HepG2 (cell line): ENCODE results near the gene EEF1E1. TPM values are rescaled to one million over a fixed set of nuclear protein-coding genes. Genes with fewer than 3 reads are reported as not detected.

ENCODE experiments used
- AGO1 ChIP-seq: fragments of 200-400 bp; formaldehyde crosslinking; IDR thresholded peaks from 2 replicates; pipeline ENCODE4 v1.6.1; 2017; ENCODE audit warnings: mild to moderate bottlenecking, low read depth, low read length, moderate library complexity; ENCODE audit not compliant: poor library complexity, severe bottlenecking
- CBX5 ChIP-seq: sonication (generic); formaldehyde crosslinking; IDR thresholded peaks from 2 replicates; pipeline ENCODE4 v1.4.0; 2020; ENCODE audit warnings: missing genetic modification reagents, borderline replicate concordance
- DNMT1 ChIP-seq: sonication (generic); formaldehyde crosslinking; IDR thresholded peaks from 2 replicates; pipeline ENCODE4 v1.5.1; 2020; ENCODE audit warnings: mild to moderate bottlenecking, missing genetic modification reagents
- EEA1 ChIP-seq: sonication (generic); formaldehyde crosslinking; IDR thresholded peaks from 2 replicates; pipeline ENCODE4 v1.5.1; 2020; ENCODE audit warnings: mild to moderate bottlenecking, missing genetic modification reagents, borderline replicate concordance
- ELF1 ChIP-seq: sonication (generic); formaldehyde crosslinking; IDR thresholded peaks from 2 replicates; pipeline ENCODE4 v1.4.0; 2020; ENCODE audit warnings: missing genetic modification reagents
- FOXA3 ChIP-seq: IDR thresholded peaks from 2 replicates; pipeline ENCODE4 v1.6.1; 2016; ENCODE audit warnings: missing genetic modification reagents, missing compliant biosample characterization
- GZF1 ChIP-seq: sonication (generic); formaldehyde crosslinking; IDR thresholded peaks from 2 replicates; pipeline ENCODE4 v1.5.1; 2020; ENCODE audit warnings: mild to moderate bottlenecking, missing genetic modification reagents
- HES4 ChIP-seq: sonication (generic); formaldehyde crosslinking; IDR thresholded peaks from 2 replicates; pipeline ENCODE4 v1.9.0; 2021; ENCODE audit warnings: mild to moderate bottlenecking, missing genetic modification reagents, borderline replicate concordance
- HMG20A ChIP-seq: IDR thresholded peaks from 2 replicates; pipeline ENCODE4 v1.6.1; 2016; ENCODE audit warnings: borderline replicate concordance
- HNF4A ChIP-seq: sonication (generic); formaldehyde crosslinking; IDR thresholded peaks from 2 replicates; pipeline ENCODE4 v1.4.0; 2020; ENCODE audit warnings: missing genetic modification reagents
- HOXA5 ChIP-seq: sonication (generic); formaldehyde crosslinking; IDR thresholded peaks from 2 replicates; pipeline ENCODE4 v1.4.0; 2020; ENCODE audit warnings: missing genetic modification reagents
- IKZF4 ChIP-seq: sonication (generic); formaldehyde crosslinking; IDR thresholded peaks from 2 replicates; pipeline ENCODE4 v1.5.1; 2020; ENCODE audit warnings: borderline replicate concordance, mild to moderate bottlenecking, low read depth, missing genetic modification reagents; ENCODE audit errors: not compliant biosample characterization
- JUND ChIP-seq: sonication (generic); formaldehyde crosslinking; IDR thresholded peaks from 2 replicates; pipeline ENCODE4 v1.8.0; 2022; ENCODE audit warnings: mild to moderate bottlenecking, missing genetic modification reagents
- NCOA2 ChIP-seq: sonication (generic); formaldehyde crosslinking; IDR thresholded peaks from 2 replicates; pipeline ENCODE4 v1.8.0; 2022; ENCODE audit warnings: inconsistent platforms
- PHB2 ChIP-seq: fragments of 450-650 bp; IDR thresholded peaks from 2 replicates; pipeline ENCODE4 v1.6.1; 2018; ENCODE audit not compliant: partially characterized antibody
- PITX1 ChIP-seq: sonication (generic); formaldehyde crosslinking; IDR thresholded peaks from 2 replicates; pipeline ENCODE4 v1.5.1; 2020; ENCODE audit warnings: mild to moderate bottlenecking, missing genetic modification reagents
- RARA ChIP-seq: IDR thresholded peaks from 2 replicates; pipeline ENCODE4 v1.6.1; 2016; ENCODE audit warnings: missing genetic modification reagents, missing compliant biosample characterization
- RFXANK ChIP-seq: IDR thresholded peaks from 2 replicates; pipeline ENCODE4 v1.6.1; 2016
- SALL1 ChIP-seq: sonication (generic); formaldehyde crosslinking; IDR thresholded peaks from 2 replicates; pipeline ENCODE4 v1.8.0; 2022; ENCODE audit warnings: mild to moderate bottlenecking, missing genetic modification reagents
- SKI ChIP-seq: fragments of 450-650 bp; IDR thresholded peaks from one replicate; pipeline ENCODE4 v1.6.1; 2018; ENCODE audit warnings: mild to moderate bottlenecking; ENCODE audit not compliant: partially characterized antibody
- SMC3 ChIP-seq: IDR thresholded peaks from 2 replicates; pipeline ENCODE4 v1.6.1; 2011; ENCODE audit warnings: low read length, improper control_type of control experiment
- TBL1XR1 ChIP-seq: fragments of 150-350 bp; IDR thresholded peaks from 2 replicates; pipeline ENCODE4 v1.6.1; 2014; ENCODE audit warnings: borderline replicate concordance, low read length; ENCODE audit not compliant: partially characterized antibody
- TRIM24 ChIP-seq: sonication (generic); formaldehyde crosslinking; IDR thresholded peaks from 2 replicates; pipeline ENCODE4 v1.8.0; 2022; ENCODE audit warnings: mild to moderate bottlenecking, missing genetic modification reagents
- ZFP1 ChIP-seq: IDR thresholded peaks from 2 replicates; pipeline ENCODE4 v1.6.1; 2016
- ZFP36L2 ChIP-seq: sonication (generic); formaldehyde crosslinking; IDR thresholded peaks from 2 replicates; pipeline ENCODE4 v1.4.0; 2020; ENCODE audit warnings: missing genetic modification reagents
- ZNF264 ChIP-seq: sonication (generic); formaldehyde crosslinking; IDR thresholded peaks from 2 replicates; pipeline ENCODE4 v1.4.0; 2020; ENCODE audit warnings: missing genetic modification reagents
- ZNF292 ChIP-seq: sonication (generic); formaldehyde crosslinking; IDR thresholded peaks from 2 replicates; pipeline ENCODE4 v1.8.1; 2022; ENCODE audit warnings: mild to moderate bottlenecking, low read depth, missing genetic modification reagents, borderline replicate concordance
- ZNF44 ChIP-seq: sonication (generic); formaldehyde crosslinking; IDR thresholded peaks from 2 replicates; pipeline ENCODE4 v1.5.1; 2020; ENCODE audit warnings: mild to moderate bottlenecking, missing genetic modification reagents
- ZNF446 ChIP-seq: sonication (generic); formaldehyde crosslinking; IDR thresholded peaks from 2 replicates; pipeline ENCODE4 v1.5.0; 2020; ENCODE audit warnings: mild to moderate bottlenecking, missing genetic modification reagents
- ZNF546 ChIP-seq: sonication (generic); formaldehyde crosslinking; conservative IDR thresholded peaks from 2 replicates; pipeline ENCODE4 v1.8.1; 2023; ENCODE audit warnings: mild to moderate bottlenecking, missing genetic modification reagents
- ZNF557 ChIP-seq: sonication (generic); formaldehyde crosslinking; IDR thresholded peaks from 2 replicates; pipeline ENCODE4 v1.4.0; 2020; ENCODE audit warnings: missing genetic modification reagents
- ZNF678 ChIP-seq: sonication (generic); formaldehyde crosslinking; IDR thresholded peaks from 2 replicates; pipeline ENCODE4 v1.4.0; 2020; ENCODE audit warnings: mild to moderate bottlenecking, missing genetic modification reagents
- ZNF709 ChIP-seq: sonication (generic); formaldehyde crosslinking; IDR thresholded peaks from 2 replicates; pipeline ENCODE4 v1.5.0; 2020; ENCODE audit warnings: mild to moderate bottlenecking, missing genetic modification reagents
- polyA plus RNA-seq, 8 experiments: library from polyadenylated mRNA; depleted of rRNA in 3 of 8; stranded (reverse) in 7 of 8; unstranded in 1 of 8; fragments of >200 nt; fragmentation: Illumina TruSeq in 4 of 8; extraction: Trizol in 4 of 8; gene quantifications; 2 replicates each; pipeline versions ENCODE4 v1.2.1 to v1.2.3, GENCODE V29; 2011 to 2016; ENCODE audit warnings: low read depth in 4 of 8, missing spikeins in 1 of 8, mixed read lengths in 1 of 8; ENCODE audit not compliant: insufficient read depth in 1 of 8
- total RNA-seq, 5 experiments: library from RNA; depleted of rRNA; stranded (reverse); fragments of >200 nt; fragmentation: Illumina TruSeq; extraction: Trizol; gene quantifications; 2 replicates each; pipeline ENCODE4 v1.2.3, GENCODE V29; 2016; ENCODE audit warnings: low read depth in 1 of 5
- TF ChIP-seq, protein P1 (sequence below): sonication (generic); formaldehyde crosslinking; IDR thresholded peaks from 2 replicates; pipeline ENCODE4 v1.5.0; 2020; ENCODE audit warnings: missing genetic modification reagents
- TF ChIP-seq, protein P2 (sequence below): sonication (generic); formaldehyde crosslinking; IDR thresholded peaks from 2 replicates; pipeline ENCODE4 v1.9.0; 2021; ENCODE audit warnings: missing genetic modification reagents, borderline replicate concordance

Gene EEF1E1
- total and polyA plus RNA-seq, 2 of the 13 experiments (the other 11 are each of a cell fraction or from before 2014, with no cell fraction given), result 128 to 188 TPM

DNA sequence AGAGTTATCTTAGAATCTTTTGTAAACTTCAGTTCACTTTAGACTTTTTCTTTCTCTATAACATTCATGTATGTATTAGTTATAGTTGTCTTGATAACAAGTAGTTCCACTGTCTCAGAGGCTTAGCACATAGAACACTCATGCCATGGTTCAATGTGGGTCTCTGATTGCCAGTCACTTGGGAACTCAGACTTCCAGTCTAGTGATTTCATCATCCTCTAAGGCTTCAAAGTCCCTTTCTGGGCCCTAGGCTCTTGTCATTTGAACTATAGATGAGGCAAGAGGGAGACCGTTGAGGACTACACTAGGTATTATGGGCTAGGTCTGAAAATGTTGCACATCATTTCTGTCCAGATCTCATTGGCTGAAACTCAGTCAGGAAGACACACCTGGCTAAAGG, 8.4 kb upstream of the EEF1E1 start (continued):
- TF ChIP-seq AGO1 (no peak), ZNF292 (CRISPR knock-in tag) (no peak), HMG20A (peak; percentile 72), ZNF557 (CRISPR knock-in tag) (no peak), HES4 (no peak), ZNF546 (CRISPR knock-in tag) (no peak), NCOA2 (CRISPR knock-in tag) (no peak), SKI (peak; percentile 22), GZF1 (CRISPR knock-in tag) (no peak), JUND (CRISPR knock-in tag) (no peak), ZFP1 (peak; percentile 79; the same call in 1 of the 2 replicates), FOXA3 (CRISPR knock-in tag) (peak; percentile 39; the same call in 1 of the 2 replicates), HOXA5 (CRISPR knock-in tag) (no peak), EEA1 (no peak), ZNF709 (CRISPR knock-in tag) (no peak), ZNF446 (no peak), SMC3 (no peak), ZNF44 (no peak), ELF1 (peak; percentile 27; the same call in 1 of the 2 replicates), PHB2 (no peak), HNF4A (CRISPR knock-in tag) (peak; percentile 92), TBL1XR1 (no peak), PITX1 (CRISPR knock-in tag) (no peak), ZNF264 (CRISPR knock-in tag) (0 out of 2 replicates have a peak, but pooled peaks have one; percentile 44), RFXANK (no peak), CBX5 (CRISPR knock-in tag) (peak; percentile 37; the same call in 1 of the 2 replicates), ZFP36L2 (CRISPR knock-in tag) (no peak), DNMT1 (CRISPR knock-in tag) (no peak), TRIM24 (CRISPR knock-in tag) (peak; percentile 63; the same call in 1 of the 2 replicates), SALL1 (CRISPR knock-in tag) (peak; percentile 49; the same call in 1 of the 2 replicates), RARA (peak; percentile 42), IKZF4 (no peak), ZNF678 (no peak)
- TF ChIP-seq, protein P1, sequence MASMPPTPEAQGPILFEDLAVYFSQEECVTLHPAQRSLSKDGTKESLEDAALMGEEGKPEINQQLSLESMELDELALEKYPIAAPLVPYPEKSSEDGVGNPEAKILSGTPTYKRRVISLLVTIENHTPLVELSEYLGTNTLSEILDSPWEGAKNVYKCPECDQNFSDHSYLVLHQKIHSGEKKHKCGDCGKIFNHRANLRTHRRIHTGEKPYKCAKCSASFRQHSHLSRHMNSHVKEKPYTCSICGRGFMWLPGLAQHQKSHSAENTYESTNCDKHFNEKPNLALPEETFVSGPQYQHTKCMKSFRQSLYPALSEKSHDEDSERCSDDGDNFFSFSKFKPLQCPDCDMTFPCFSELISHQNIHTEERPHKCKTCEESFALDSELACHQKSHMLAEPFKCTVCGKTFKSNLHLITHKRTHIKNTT (CRISPR knock-in tag), result no peak
- TF ChIP-seq, protein P2, sequence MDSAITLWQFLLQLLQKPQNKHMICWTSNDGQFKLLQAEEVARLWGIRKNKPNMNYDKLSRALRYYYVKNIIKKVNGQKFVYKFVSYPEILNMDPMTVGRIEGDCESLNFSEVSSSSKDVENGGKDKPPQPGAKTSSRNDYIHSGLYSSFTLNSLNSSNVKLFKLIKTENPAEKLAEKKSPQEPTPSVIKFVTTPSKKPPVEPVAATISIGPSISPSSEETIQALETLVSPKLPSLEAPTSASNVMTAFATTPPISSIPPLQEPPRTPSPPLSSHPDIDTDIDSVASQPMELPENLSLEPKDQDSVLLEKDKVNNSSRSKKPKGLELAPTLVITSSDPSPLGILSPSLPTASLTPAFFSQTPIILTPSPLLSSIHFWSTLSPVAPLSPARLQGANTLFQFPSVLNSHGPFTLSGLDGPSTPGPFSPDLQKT (CRISPR knock-in tag), result no peak
